GM19328 (cell line): ENCODE data around the gene NPTX2.

Experiments used
- ATAC-seq: cut with Tn5 transposase; IDR thresholded peaks from one replicate; pipeline ENCODE4 v1.9.1; 2021; ENCODE audit warnings: mild to moderate bottlenecking, moderate library complexity; ENCODE audit not compliant: unreplicated experiment

The NPTX2 gene

DNA sequence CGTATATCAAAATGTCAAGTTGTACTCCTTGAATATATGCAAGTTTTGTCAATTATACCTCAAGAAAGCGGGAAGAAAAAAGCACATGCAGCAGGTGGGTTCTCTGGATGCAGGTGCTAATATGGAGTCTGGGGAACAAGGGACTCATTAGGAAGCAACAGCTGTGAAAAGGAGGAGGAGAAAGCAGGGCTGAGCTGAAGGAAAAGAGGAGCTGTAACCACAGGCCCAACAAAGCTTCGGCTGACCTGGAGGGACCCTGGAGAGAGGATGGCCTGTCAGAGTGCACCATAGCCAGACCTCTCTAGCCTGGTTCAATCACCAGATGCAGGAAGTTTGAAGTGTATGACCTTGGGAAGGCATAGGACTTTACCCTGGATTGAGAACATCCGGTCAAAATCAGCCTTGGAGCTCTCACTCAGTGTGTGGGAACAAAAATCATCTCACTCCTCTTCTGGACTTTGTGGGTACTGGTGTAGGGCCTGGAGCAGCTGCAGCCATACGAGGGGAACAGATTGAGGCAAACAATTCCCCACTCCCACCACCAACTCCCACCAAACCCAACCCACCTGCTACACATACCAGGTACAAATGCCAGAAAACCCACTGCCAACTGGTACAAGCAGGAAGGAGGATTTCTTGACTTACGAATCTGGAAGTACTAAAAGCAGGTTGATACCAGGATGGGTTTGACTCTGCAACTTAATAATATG is 36.7 kb downstream of the NPTX2 start:
- no peak for ATAC-seq

GRCh38 chr7:98654524-98655272 is 37.6 kb downstream of the NPTX2 start:
- no peak for ATAC-seq

GRCh38 chr7:98655611-98656010 is 38.5 kb downstream of the NPTX2 start:
- no peak for ATAC-seq

- no peak for ATAC-seq
Measured at GRCh38 chr7:98656899-98657298, 39.8 kb downstream of the NPTX2 start.

GRCh38 chr7:98657736-98658135 is 40.7 kb downstream of the NPTX2 start:
- no peak for ATAC-seq

GRCh38 chr7:98659756-98660155 is 42.7 kb downstream of the NPTX2 start:
- ATAC-seq, result no peak

DNA sequence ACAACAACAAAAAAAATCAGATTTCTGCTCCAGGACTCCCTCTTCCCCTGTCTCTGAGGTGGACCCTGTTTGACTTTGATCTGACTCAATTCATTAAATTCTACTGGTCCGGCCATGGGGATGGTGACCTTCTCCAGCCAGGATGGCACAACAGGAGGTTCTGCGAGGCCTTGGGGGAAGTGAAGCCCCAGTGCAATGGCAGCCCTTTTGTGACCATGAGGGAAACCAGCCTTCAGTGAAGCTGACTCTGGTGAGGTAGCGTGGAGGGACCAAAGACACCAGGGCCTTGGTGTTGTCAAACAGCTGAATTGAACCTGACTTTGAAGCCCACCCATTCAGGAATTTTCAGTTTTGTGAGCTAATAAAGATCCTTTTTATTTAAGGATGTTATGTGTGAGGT is 44.5 kb downstream of the NPTX2 start:
- ATAC-seq, result no peak

DNA sequence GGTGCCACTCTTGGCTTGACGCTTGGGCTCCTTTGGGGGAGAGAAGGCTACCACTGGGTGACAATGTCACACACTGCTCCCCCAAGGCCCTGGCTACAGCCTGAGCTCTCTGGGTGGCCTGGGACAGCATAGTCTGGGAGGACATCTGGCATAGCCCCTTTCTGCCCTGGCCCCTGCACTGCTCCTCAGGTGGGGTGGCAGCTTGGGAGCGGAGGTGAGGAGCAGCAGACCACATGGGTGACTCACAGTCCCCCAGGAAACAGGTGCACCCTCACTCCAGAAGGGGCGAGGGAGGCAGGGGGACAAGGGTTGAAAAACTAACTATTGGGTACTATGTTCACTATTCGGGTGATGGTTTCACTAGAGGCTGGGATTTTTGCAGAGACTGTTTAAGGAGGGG is 45.2 kb downstream of the NPTX2 start:
- ATAC-seq, result no peak

DNA sequence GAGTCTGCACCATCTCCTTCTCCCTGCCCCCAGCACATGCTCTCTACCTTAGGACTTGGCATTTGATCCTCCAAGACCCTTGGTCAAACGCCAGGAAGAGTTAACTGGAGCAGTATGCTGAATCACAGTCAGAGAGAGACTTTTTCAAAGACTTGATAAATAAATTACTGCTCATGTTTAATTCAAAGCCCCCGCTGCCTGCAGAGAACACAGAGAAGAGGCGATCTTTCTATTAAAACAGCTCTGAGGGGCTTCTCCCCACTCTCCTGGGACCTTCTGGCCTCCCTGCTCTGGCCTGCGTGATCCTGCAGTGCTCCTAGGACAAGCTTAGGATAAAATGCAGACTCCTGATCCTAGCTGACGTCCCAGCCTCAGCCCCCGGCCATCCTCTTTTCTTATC is 47.8 kb downstream of the NPTX2 start:
- ATAC-seq, result no peak

DNA sequence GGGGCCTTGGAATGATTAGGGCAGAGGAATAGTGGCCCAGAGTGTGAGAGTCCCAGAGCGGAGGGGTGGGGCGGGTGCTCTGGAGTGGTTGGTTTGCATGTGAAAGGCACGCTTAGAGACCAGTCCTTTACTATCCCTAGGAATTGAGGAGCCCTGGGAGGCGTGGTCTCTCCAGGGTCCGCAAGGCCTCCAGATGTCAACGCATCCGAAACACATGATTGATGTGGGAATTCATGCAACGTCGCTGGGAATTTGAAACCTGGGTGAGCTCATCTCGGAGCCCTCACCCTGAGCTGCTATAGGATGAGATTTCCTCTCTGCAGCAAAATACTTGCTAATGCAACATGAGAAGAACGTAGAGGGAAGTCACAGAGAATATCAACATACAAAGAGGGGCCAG is 51.2 kb downstream of the NPTX2 start:
- ATAC-seq, result no peak

- ATAC-seq, result no peak
Measured at GRCh38 chr7:98669329-98670000, 52.4 kb downstream of the NPTX2 start.

DNA sequence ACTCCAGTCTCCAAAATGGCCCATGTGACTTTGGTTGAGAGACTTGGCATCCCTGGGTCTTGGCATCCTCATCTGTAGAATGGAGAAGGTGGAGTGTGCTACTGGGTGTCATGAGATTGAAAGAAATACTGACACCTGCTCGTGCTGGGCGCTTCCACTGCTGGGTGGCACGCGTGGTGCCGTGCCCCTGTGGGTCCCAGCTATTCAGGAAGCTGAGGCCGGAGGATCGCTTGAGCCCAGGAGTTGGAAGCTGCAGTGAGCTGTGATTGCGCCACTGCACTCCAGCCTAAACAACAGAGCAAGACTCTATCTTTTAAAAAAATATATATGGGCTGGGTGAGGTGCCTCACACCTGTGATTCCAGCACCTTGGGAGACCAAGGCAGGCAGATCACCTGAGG is 53.1 kb downstream of the NPTX2 start:
- ATAC-seq, result no peak

DNA sequence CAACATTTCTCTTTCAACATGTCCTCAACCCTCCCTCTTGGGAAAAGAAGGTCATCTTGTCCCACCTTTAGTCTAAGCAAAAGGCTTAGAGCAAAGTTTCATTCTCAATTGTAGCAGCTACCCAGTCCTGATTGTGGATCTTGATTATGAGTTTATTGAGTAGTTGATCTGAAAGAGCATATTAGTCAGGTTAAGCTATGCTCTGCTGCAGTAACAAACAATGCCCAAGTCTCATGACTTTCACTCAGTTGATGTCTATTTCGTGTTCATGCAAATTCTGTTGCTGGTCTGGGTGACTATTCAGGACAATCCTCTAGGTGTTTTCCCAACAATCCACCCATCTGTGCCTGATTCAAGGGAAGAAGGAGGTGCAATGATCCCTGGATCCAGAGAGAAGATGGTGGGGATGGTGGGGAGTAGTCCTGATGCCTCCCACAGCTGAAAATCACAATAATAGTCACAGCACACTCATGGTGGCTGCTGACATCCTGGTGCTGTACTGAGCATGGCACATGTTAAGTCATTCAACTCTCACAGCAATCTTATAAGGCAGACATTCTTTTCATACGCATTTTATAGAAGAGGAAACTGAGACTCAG is 54.7 kb downstream of the NPTX2 start:
- ATAC-seq, result no peak

DNA sequence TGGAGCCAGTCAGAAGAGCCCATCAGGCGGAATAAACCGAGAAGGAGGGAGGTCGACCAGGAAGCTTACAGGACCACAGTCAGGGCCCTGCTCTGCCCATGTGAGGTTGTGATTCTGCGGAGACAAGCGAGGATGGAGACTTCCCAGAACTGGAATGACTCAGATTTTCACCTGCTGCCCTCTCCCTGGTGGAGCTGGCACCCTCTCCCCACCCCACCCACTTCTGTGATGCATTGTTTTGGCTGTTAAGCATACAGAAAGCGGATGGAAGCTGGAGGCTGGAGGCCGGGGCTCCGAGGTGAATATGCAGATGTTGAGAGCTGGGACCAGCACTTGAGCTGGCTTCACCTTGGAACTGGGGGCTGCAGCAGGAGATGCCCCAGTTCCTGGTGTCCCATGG is 57.4 kb downstream of the NPTX2 start:
- no peak for ATAC-seq

DNA sequence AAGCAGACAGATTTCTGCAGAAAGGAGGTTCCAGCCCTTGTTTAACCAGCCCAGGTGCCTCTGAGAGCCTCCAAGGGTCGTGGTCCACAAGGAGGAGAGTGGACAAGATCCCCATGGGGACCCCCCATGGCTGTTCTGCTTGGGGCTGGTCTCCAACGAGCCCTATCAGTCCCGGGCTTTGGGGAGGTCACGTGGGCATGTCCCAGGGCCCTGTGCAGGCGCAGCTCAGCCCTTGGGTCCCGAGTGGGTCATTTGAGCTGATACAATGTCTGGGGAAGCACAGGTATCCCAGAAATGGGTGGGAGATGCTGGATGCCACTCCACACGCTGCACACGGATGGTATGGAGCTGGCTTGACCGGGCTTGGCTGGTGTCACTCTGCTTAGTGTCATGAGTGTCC is 57.8 kb downstream of the NPTX2 start:
- ATAC-seq, result no peak

GRCh38 chr7:98678215-98678614 is 61.1 kb downstream of the NPTX2 start:
- no peak for ATAC-seq
